ENCODE measurements around the gene MOB1A. TPM values are rescaled to one million over a fixed set of nuclear protein-coding genes. Genes with fewer than 3 reads are reported as not detected.

The MOB1A gene
- total RNA-seq, 2 donors from 2014 or later: 47.8 TPM

GRCh38 chr2:74148457-74149246, 30.0 kb downstream of the MOB1A start:
- H3K9me3 ChIP-seq: no peaks in the 10 kb centered on the region
- H3K4me1 ChIP-seq: peaks cover 0 to 19% of the 10 kb centered on the region in 2 donors

GRCh38 chr2:74147727-74148456, 30.8 kb downstream of the MOB1A start, which contains the start of gene BOLA3:
Gene BOLA3, minus strand, starts transcription at chr2:74147912. Its CDS starts 38 bp downstream, at chr2:74147874.
- peak; percentile 80 for DNase-seq (ENCODE audit: low spot score)
- peak; percentile 61 to 96 for TF ChIP-seq CTCF (IDR thresholded peaks at IDR 0.05)
- Histone ChIP-seq H3K4me1 (peaks cover 0 to 19% of the 10 kb centered on the region in 2 donors), H3K4me3 (peak within 1 kb of the TSS; percentile 73 to 77), H3K27me3 (no peaks in the 10 kb centered on the region), H3K9me3 (no peaks in the 10 kb centered on the region), H3K27ac (peak within 1 kb of the TSS; percentile 72 to 75), H3K36me3 (peaks cover 6% of the 10 kb centered on the region)

More at GRCh38 chr2:74148457-74149246, 30.0 kb downstream of the MOB1A start:
- Histone ChIP-seq H3K4me3 (peak overlapping the region; percentile 73 to 77), H3K27ac (peak overlapping the region; percentile 72 to 75), H3K36me3 (peaks cover 6% of the 10 kb centered on the region), H3K27me3 (no peaks in the 10 kb centered on the region)
- no peak for TF ChIP-seq CTCF (IDR thresholded peaks at IDR 0.05)
- DNase-seq (ENCODE audit: low spot score): no peak

- Histone ChIP-seq H3K36me3 (peaks cover 6% of the 10 kb centered on the region), H3K4me1 (peaks cover 0 to 19% of the 10 kb centered on the region in 2 donors), H3K27me3 (no peaks in the 10 kb centered on the region), H3K4me3 (peak overlapping the region; percentile 73 to 77), H3K9me3 (no peaks in the 10 kb centered on the region), H3K27ac (peak overlapping the region; percentile 72 to 75)
- peak; percentile 58 for DNase-seq (ENCODE audit: low spot score)
- no peak for TF ChIP-seq CTCF (IDR thresholded peaks at IDR 0.05)
Observed at GRCh38 chr2:74146929-74147726, 31.6 kb downstream of the MOB1A start.

GRCh38 chr2:74142340-74142739, 36.3 kb downstream of the MOB1A start:
- Histone ChIP-seq H3K27ac (no peak overlapping the region), H3K4me1 (peaks cover 0 to 13% of the 10 kb centered on the region in 2 donors), H3K9me3 (no peaks in the 10 kb centered on the region), H3K27me3 (no peaks in the 10 kb centered on the region), H3K4me3 (no peak overlapping the region), H3K36me3 (no peaks in the 10 kb centered on the region)
- DNase-seq (ENCODE audit: low spot score): no peak
- no peak for TF ChIP-seq CTCF (IDR thresholded peaks at IDR 0.05)

GRCh38 chr2:74138600-74139323, 39.9 kb downstream of the MOB1A start:
- no peaks in the 10 kb centered on the region for H3K9me3 ChIP-seq
- peaks cover 9% of the 10 kb centered on the region for H3K36me3 ChIP-seq

More at GRCh38 chr2:74138600-74139323, 39.9 kb downstream of the MOB1A start:
- Histone ChIP-seq H3K27me3 (no peaks in the 10 kb centered on the region), H3K27ac (no peak overlapping the region), H3K4me3 (no peak overlapping the region), H3K4me1 (no peaks in the 10 kb centered on the region)
- DNase-seq (ENCODE audit: low spot score): peak; percentile 18
- no peak for TF ChIP-seq CTCF (IDR thresholded peaks at IDR 0.05)
